Measurements from ENCODE around the gene EXOSC3. TPM values are rescaled to one million over a fixed set of nuclear protein-coding genes. Genes with fewer than 3 reads are reported as not detected.
A peak's percentile ranks its signal among the peaks of the same experiment; 100 is the strongest.
"Not testable (repeated sequence)": the region's sequence is repeated elsewhere in the genome, so short reads cannot be mapped to it uniquely, and the experiment has no call there.

The EXOSC3 gene
- total RNA-seq, 5 donors from 2014 or later (not counting 1 experiment from before 2014, with no cell fraction given): 40.0 to 64.2 (median 59.2) TPM

- no peak overlapping the region for H3K27ac ChIP-seq (ENCODE audit: low read length)
- peaks cover 6 to 16% (median 12%) of the 10 kb centered on the region in 3 donors for H3K4me1 Mint-ChIP-seq
- H3K27me3 ChIP-seq (replicated peaks in 1 of 2; ENCODE audit: control insufficient read depth in 2 of 2, extremely low read depth in 1 of 2, insufficient read depth in 2 of 2, low read length in 1 of 2): no peaks in the 10 kb centered on the region
- no CpG with 5 or more reads among the region's 5 CpGs for WGBS (ENCODE audit: insufficient coverage)
- POLR2A ChIA-PET: interaction anchor here in 1 of 2 donors (0.6 kb wide), 1 partner anchor 238 kb away, joined by 3 read pairs; no protein-coding TSS in a partner anchor
- no peak overlapping the region for H3K4me3 Mint-ChIP-seq
- H3K36me3 Mint-ChIP-seq: peaks cover 7% of the 10 kb centered on the region
- peaks cover 0 to 2% of the 10 kb centered on the region in 2 donors for H3K36me3 ChIP-seq (ENCODE audit: control insufficient read depth in 2 of 2, extremely low read depth in 1 of 2, insufficient read depth in 1 of 2, low read length in 1 of 2)
- H3K9me3 Mint-ChIP-seq: no peaks in the 10 kb centered on the region
- H3K27me3 Mint-ChIP-seq: no peaks in the 10 kb centered on the region
- H3K4me1 ChIP-seq (ENCODE audit: control insufficient read depth in 1 of 2, extremely low read depth in 1 of 2, insufficient read depth in 2 of 2, low read length in 2 of 2): no peaks in the 10 kb centered on the region
- H3K27ac Mint-ChIP-seq: no peak overlapping the region
- H3K9me3 ChIP-seq: no peaks in the 10 kb centered on the region
- ATAC-seq (replicated peaks in 1 of 4) (no peak), DNase-seq (no peak)
- CTCF ChIA-PET: interaction anchor here in 1 of 2 donors (0.6 kb wide), 2 partner anchors 12 to 1710 kb away, joined by 3 to 5 read pairs; no protein-coding TSS in a partner anchor
- H3K4me3 ChIP-seq (ENCODE audit: control insufficient read depth in 1 of 2, extremely low read depth in 1 of 2, low read length in 1 of 2): no peak overlapping the region
These were observed 28.0 kb upstream of the EXOSC3 start for GRCh38 chr9:37812773-37813379.

GRCh38 chr9:37811906-37812476 lies 27.1 kb upstream of the EXOSC3 start:
- ATAC-seq (replicated peaks in 1 of 4) (no peak), DNase-seq (no peak)
- Mint-ChIP-seq H3K27me3 (no peaks in the 10 kb centered on the region), H3K36me3 (peaks cover 7% of the 10 kb centered on the region), H3K27ac (no peak overlapping the region), H3K4me3 (no peak overlapping the region), H3K4me1 (peaks cover 6 to 13% (median 12%) of the 10 kb centered on the region in 3 donors), H3K9me3 (no peaks in the 10 kb centered on the region)
- Histone ChIP-seq H3K27ac (ENCODE audit: low read length) (no peak overlapping the region), H3K9me3 (no peaks in the 10 kb centered on the region), H3K4me1 (ENCODE audit: control insufficient read depth in 1 of 2, extremely low read depth in 1 of 2, insufficient read depth in 2 of 2, low read length in 2 of 2) (no peaks in the 10 kb centered on the region), H3K4me3 (ENCODE audit: control insufficient read depth in 1 of 2, extremely low read depth in 1 of 2, low read length in 1 of 2) (no peak overlapping the region), H3K36me3 (ENCODE audit: control insufficient read depth in 2 of 2, extremely low read depth in 1 of 2, insufficient read depth in 1 of 2, low read length in 1 of 2) (peaks cover 0 to 2% of the 10 kb centered on the region in 2 donors), H3K27me3 (replicated peaks in 1 of 2; ENCODE audit: control insufficient read depth in 2 of 2, extremely low read depth in 1 of 2, insufficient read depth in 2 of 2, low read length in 1 of 2) (no peaks in the 10 kb centered on the region)
- WGBS (ENCODE audit: insufficient coverage): no CpG with 5 or more reads among the region's 6 CpGs
- CTCF ChIA-PET: interaction anchor here in 1 of 2 donors (0.6 kb wide), 1 partner anchor 1709 kb away, joined by 3 read pairs; no protein-coding TSS in a partner anchor
- POLR2A ChIA-PET: interaction anchor here in 1 of 2 donors (0.7 kb wide), 1 partner anchor 127 kb away, joined by 4 read pairs; no protein-coding TSS in a partner anchor

- H3K9me3 Mint-ChIP-seq; DNase-seq; H3K27me3 ChIP-seq (replicated peaks in 1 of 2; ENCODE audit: control insufficient read depth in 2 of 2, extremely low read depth in 1 of 2, insufficient read depth in 2 of 2, low read length in 1 of 2); H3K27ac Mint-ChIP-seq; H3K36me3 ChIP-seq (ENCODE audit: control insufficient read depth in 2 of 2, extremely low read depth in 1 of 2, insufficient read depth in 1 of 2, low read length in 1 of 2); H3K36me3 Mint-ChIP-seq; H3K9me3 ChIP-seq; H3K4me3 ChIP-seq (ENCODE audit: control insufficient read depth in 1 of 2, extremely low read depth in 1 of 2, low read length in 1 of 2); H3K27ac ChIP-seq (ENCODE audit: low read length); H3K27me3 Mint-ChIP-seq; H3K4me1 ChIP-seq (ENCODE audit: control insufficient read depth in 1 of 2, extremely low read depth in 1 of 2, insufficient read depth in 2 of 2, low read length in 2 of 2); POLR2A ChIA-PET; CTCF ChIA-PET; H3K4me3 Mint-ChIP-seq; ATAC-seq (replicated peaks in 1 of 4): not testable (repeated sequence)
- WGBS (ENCODE audit: insufficient coverage): 100% methylated on average over 2 of the region's 15 CpGs
- H3K4me1 Mint-ChIP-seq: peaks cover 21 to 24% (median 23%) of the 10 kb centered on the region in 3 donors
These were observed 24.8 kb upstream of the EXOSC3 start for GRCh38 chr9:37809676-37810075.

DNA sequence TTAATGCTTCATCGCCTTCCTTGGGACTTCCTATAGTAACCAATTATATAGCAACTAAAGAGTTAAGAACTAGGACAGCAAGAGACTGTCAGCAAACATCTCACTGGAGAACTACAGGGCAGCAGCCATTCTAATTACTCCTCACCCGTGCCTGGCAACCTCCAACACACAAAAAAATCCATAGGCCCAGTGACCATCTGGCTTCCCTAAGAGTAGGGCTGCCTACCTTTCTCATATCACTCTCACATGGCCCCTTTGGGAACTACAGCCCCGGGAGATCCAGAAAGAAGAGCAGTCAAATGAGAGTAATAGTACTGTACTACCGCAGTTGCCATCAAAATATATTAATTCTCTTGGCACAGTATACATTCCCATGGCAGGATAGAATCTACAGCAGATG lies 21.4 kb upstream of the EXOSC3 start:
- no peak for ATAC-seq (replicated peaks in 1 of 4)
- CTCF ChIA-PET: no interaction called here
- Histone ChIP-seq H3K4me3 (ENCODE audit: control insufficient read depth in 1 of 2, extremely low read depth in 1 of 2, low read length in 1 of 2) (no peak overlapping the region), H3K36me3 (ENCODE audit: control insufficient read depth in 2 of 2, extremely low read depth in 1 of 2, insufficient read depth in 1 of 2, low read length in 1 of 2) (peaks cover 0 to 2% of the 10 kb centered on the region in 2 donors), H3K4me1 (ENCODE audit: control insufficient read depth in 1 of 2, extremely low read depth in 1 of 2, insufficient read depth in 2 of 2, low read length in 2 of 2) (peaks cover 13 to 14% of the 10 kb centered on the region in 2 experiments), H3K27ac (ENCODE audit: low read length) (no peak overlapping the region), H3K9me3 (no peaks in the 10 kb centered on the region), H3K27me3 (replicated peaks in 1 of 2; ENCODE audit: control insufficient read depth in 2 of 2, extremely low read depth in 1 of 2, insufficient read depth in 2 of 2, low read length in 1 of 2) (no peaks in the 10 kb centered on the region)
- Mint-ChIP-seq H3K36me3 (peaks cover 4% of the 10 kb centered on the region), H3K27me3 (no peaks in the 10 kb centered on the region), H3K4me3 (no peak overlapping the region), H3K9me3 (no peaks in the 10 kb centered on the region), H3K27ac (no peak overlapping the region), H3K4me1 (peaks cover 32 to 52% (median 43%) of the 10 kb centered on the region in 3 donors)
- DNase-seq: no peak
- WGBS (ENCODE audit: insufficient coverage): 90% methylated on average over 2 of the region's 4 CpGs
- POLR2A ChIA-PET: no interaction called here

DNA sequence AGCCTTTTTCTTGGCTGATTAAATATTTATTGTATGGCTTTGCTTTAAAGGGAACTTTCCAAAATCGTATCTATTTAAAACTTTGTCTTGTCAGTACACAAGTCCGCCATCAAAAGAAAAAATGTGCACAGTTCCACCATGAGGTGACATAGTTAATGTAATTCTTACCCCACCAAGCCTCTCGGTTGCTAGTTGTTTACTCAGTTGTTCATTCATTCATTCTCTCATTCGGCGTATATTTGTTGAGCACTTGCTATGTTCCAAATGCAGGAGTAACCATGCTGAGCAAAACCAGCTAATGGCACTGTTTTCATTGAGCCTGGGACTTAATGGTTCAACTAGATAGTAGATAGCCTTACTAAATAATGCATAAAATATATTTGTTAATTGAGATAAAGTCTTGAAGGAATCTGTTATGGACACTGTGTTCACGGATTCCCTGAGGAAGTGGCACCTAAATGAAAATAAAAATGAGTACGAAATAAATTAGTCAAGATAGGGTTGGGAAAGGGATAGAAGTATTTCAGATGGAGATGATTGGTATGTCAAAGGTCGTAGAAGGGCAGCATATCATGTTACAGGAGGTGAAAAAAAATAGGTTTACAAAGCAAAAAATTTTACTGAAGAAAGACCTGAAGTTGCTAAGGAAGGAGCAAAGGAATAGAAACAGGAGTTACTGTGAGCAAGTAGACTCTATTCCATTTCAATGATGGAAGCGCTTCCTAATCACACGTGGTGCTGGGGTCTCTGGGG lies 17.3 kb upstream of the EXOSC3 start:
- DNase-seq: no peak
- H3K4me3 Mint-ChIP-seq: peak overlapping the region; percentile 86 to 91 (median 88)
- H3K4me1 Mint-ChIP-seq: peaks cover 44 to 62% (median 53%) of the 10 kb centered on the region in 3 donors
- Histone ChIP-seq H3K36me3 (ENCODE audit: control insufficient read depth in 2 of 2, extremely low read depth in 1 of 2, insufficient read depth in 1 of 2, low read length in 1 of 2) (no peaks in the 10 kb centered on the region), H3K27me3 (replicated peaks in 1 of 2; ENCODE audit: control insufficient read depth in 2 of 2, extremely low read depth in 1 of 2, insufficient read depth in 2 of 2, low read length in 1 of 2) (no peaks in the 10 kb centered on the region), H3K4me1 (ENCODE audit: control insufficient read depth in 1 of 2, extremely low read depth in 1 of 2, insufficient read depth in 2 of 2, low read length in 2 of 2) (peaks cover 16 to 23% of the 10 kb centered on the region in 2 experiments), H3K9me3 (no peaks in the 10 kb centered on the region), H3K4me3 (ENCODE audit: control insufficient read depth in 1 of 2, extremely low read depth in 1 of 2, low read length in 1 of 2) (peak overlapping the region; percentile 71 to 98), H3K27ac (ENCODE audit: low read length) (no peak overlapping the region)
- peak overlapping the region in 1 of 2 donors; percentile 79 for H3K27ac Mint-ChIP-seq
- H3K36me3 Mint-ChIP-seq: no peaks in the 10 kb centered on the region
- CTCF ChIA-PET: interaction anchor here in 1 of 2 donors (1.1 kb wide), 1 partner anchor 102 kb away, joined by 3 read pairs; no protein-coding TSS in a partner anchor
- ATAC-seq (replicated peaks in 1 of 4): no peak
- no peaks in the 10 kb centered on the region for H3K9me3 Mint-ChIP-seq
- POLR2A ChIA-PET: no interaction called here
- no peaks in the 10 kb centered on the region for H3K27me3 Mint-ChIP-seq
- WGBS (ENCODE audit: insufficient coverage): 85% methylated on average over 5 of the region's 10 CpGs

DNA sequence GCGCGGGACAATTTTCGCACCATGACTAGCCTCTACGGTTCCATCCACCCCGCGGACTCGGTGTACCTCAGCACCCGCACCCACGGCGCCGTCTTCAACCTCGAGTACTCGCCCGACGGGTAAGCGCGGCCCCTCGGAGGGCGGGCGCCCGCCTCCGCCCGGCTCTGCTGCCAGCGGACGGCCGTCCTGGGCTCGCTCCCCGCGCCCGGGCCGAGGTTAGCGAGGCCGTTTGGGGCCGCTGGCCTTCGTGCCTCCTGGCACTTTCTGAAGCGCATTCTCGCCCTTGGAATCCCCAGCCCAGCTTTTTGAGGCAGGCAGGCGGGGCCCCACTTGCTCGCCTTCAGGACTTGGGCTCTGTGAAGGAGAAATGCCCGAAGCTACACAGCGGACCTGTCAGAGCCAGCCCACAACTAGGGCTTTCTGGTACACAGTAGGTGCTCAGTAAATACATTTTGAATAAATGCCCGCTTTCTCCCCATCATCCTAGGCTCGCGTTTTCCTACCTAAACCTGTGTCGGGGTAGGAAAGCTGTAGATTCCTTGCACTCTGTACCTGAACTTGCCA lies 16.5 kb upstream of the EXOSC3 start:
- POLR2A ChIA-PET: interaction anchor here in 1 of 2 donors (0.6 to 0.7 kb wide), 2 partner anchors 17 to 681 kb away, joined by 4 to 5 read pairs; partner anchors contain the start of genes EXOSC3 and ZCCHC7
- no peaks in the 10 kb centered on the region for H3K9me3 ChIP-seq
- no peaks in the 10 kb centered on the region for H3K27me3 ChIP-seq (replicated peaks in 1 of 2; ENCODE audit: control insufficient read depth in 2 of 2, extremely low read depth in 1 of 2, insufficient read depth in 2 of 2, low read length in 1 of 2)
- CTCF ChIA-PET: interaction anchor here in 1 of 2 donors (0.7 to 1.9 kb wide), 4 partner anchors 12 to 103 kb away, joined by 3 to 9 read pairs (median 4); partner anchors contain the start of gene EXOSC3
- H3K4me3 Mint-ChIP-seq: peak overlapping the region; percentile 86 to 91 (median 88)
- 4% methylated on average over 45 of the region's 45 CpGs for WGBS (ENCODE audit: insufficient coverage)
- no peaks in the 10 kb centered on the region for H3K36me3 Mint-ChIP-seq
- H3K27ac Mint-ChIP-seq: peak overlapping the region; percentile 61 to 79
- ATAC-seq (replicated peaks in 1 of 4) (peak in 3 of 4 experiments; percentile 26 to 27 (median 26)), DNase-seq (peak in 2 of 35 experiments; percentile 9 to 11)
- no peaks in the 10 kb centered on the region for H3K27me3 Mint-ChIP-seq
- no peaks in the 10 kb centered on the region for H3K9me3 Mint-ChIP-seq
- H3K4me1 Mint-ChIP-seq: peaks cover 41 to 58% (median 50%) of the 10 kb centered on the region in 3 donors
- no peaks in the 10 kb centered on the region for H3K36me3 ChIP-seq (ENCODE audit: control insufficient read depth in 2 of 2, extremely low read depth in 1 of 2, insufficient read depth in 1 of 2, low read length in 1 of 2)
- no peak overlapping the region for H3K27ac ChIP-seq (ENCODE audit: low read length)
- peak overlapping the region; percentile 71 to 98 for H3K4me3 ChIP-seq (ENCODE audit: control insufficient read depth in 1 of 2, extremely low read depth in 1 of 2, low read length in 1 of 2)
- H3K4me1 ChIP-seq (ENCODE audit: control insufficient read depth in 1 of 2, extremely low read depth in 1 of 2, insufficient read depth in 2 of 2, low read length in 2 of 2): peaks cover 16 to 23% of the 10 kb centered on the region in 2 experiments
